Vagina (tissue), 2 donors: ENCODE data around the gene SEC14L5.

Experiments used
- CTCF ChIP-seq, 3 experiments: fragments of 450-650 bp in 2 of 3; fragments of 200-600 bp in 1 of 3; sonication (generic) in 1 of 3; IDR thresholded peaks; one replicate each; pipeline ENCODE4 v1.5.1; 2017 to 2019; ENCODE audit warnings: antibody characterized with exemption in 3 of 3, mild to moderate bottlenecking in 2 of 3, moderate library complexity in 2 of 3
- POLR2AphosphoS5 ChIP-seq, 2 donors: sonication (generic); formaldehyde crosslinking; IDR thresholded peaks; one replicate each; pipeline ENCODE4 v1.9.0; 2017; ENCODE audit warnings: antibody characterized with exemption in 2 of 2, mild to moderate bottlenecking in 2 of 2, low read depth in 1 of 2; ENCODE audit not compliant: insufficient read depth in 1 of 2

GRCh38 chr16:5042574-5043171 is 84.5 kb downstream of the SEC14L5 start:
- TF ChIP-seq CTCF (IDR thresholded peaks at IDR 0.05), result no peak
- no peak for TF ChIP-seq POLR2AphosphoS5 (IDR thresholded peaks at IDR 0.05; ENCODE audit: insufficient read depth in 1 of 2, low read depth in 1 of 2)
